Measurements from ENCODE around the gene BLZF1.

The BLZF1 gene

GRCh38 chr1:169361281-169361680 lies 6.7 kb upstream of the BLZF1 start:
- Histone ChIP-seq H3K9me3 (ENCODE audit: control insufficient read depth, insufficient read depth, low read depth, low read length) (peaks cover 7% of the 10 kb centered on the region; the same call in 1 of the 2 replicates), H3K4me1 (ENCODE audit: control insufficient read depth, insufficient read depth, low read length) (no peaks in the 10 kb centered on the region), H3K36me3 (ENCODE audit: control insufficient read depth, insufficient read depth, low read length) (no peaks in the 10 kb centered on the region), H3K9ac (ENCODE audit: low read length) (no peak overlapping the region), H3K27me3 (ENCODE audit: control insufficient read depth, insufficient read depth, low read length) (no peaks in the 10 kb centered on the region), H3K4me3 (ENCODE audit: low read depth, low read length) (no peak overlapping the region), H3K27ac (ENCODE audit: low read depth, low read length) (no peak overlapping the region)

GRCh38 chr1:169363046-169363730 lies 4.8 kb upstream of the BLZF1 start:
- no peak overlapping the region for H3K4me3 ChIP-seq (ENCODE audit: low read depth, low read length)
- no peak overlapping the region for H3K27ac ChIP-seq (ENCODE audit: low read depth, low read length)

GRCh38 chr1:169364948-169365347 lies 3.0 kb upstream of the BLZF1 start:
- peaks cover 3% of the 10 kb centered on the region; the same call in 1 of the 2 replicates for H3K4me1 ChIP-seq (ENCODE audit: control insufficient read depth, insufficient read depth, low read length)
- 0 out of 2 replicates have a peak, but pooled peaks cover 1% of the 10 kb centered on the region for H3K36me3 ChIP-seq (ENCODE audit: control insufficient read depth, insufficient read depth, low read length)
- H3K9me3 ChIP-seq (ENCODE audit: control insufficient read depth, insufficient read depth, low read depth, low read length) = peaks cover 7% of the 10 kb centered on the region; the same call in 1 of the 2 replicates
- no peak overlapping the region for H3K4me3 ChIP-seq (ENCODE audit: low read depth, low read length)
- no peaks in the 10 kb centered on the region for H3K27me3 ChIP-seq (ENCODE audit: control insufficient read depth, insufficient read depth, low read length)
- no peak overlapping the region for H3K9ac ChIP-seq (ENCODE audit: low read length)
- H3K27ac ChIP-seq (ENCODE audit: low read depth, low read length) = no peak overlapping the region

More at GRCh38 chr1:169363046-169363730, 4.8 kb upstream of the BLZF1 start:
- peaks cover 7% of the 10 kb centered on the region; the same call in 1 of the 2 replicates for H3K9me3 ChIP-seq (ENCODE audit: control insufficient read depth, insufficient read depth, low read depth, low read length)
- no peak overlapping the region for H3K9ac ChIP-seq (ENCODE audit: low read length)
- H3K27me3 ChIP-seq (ENCODE audit: control insufficient read depth, insufficient read depth, low read length) = no peaks in the 10 kb centered on the region
- H3K36me3 ChIP-seq (ENCODE audit: control insufficient read depth, insufficient read depth, low read length) = no peaks in the 10 kb centered on the region
- H3K4me1 ChIP-seq (ENCODE audit: control insufficient read depth, insufficient read depth, low read length) = no peaks in the 10 kb centered on the region

GRCh38 chr1:169367096-169367685 lies 804 bp upstream of the BLZF1 start:
- Histone ChIP-seq H3K4me3 (ENCODE audit: low read depth, low read length) (peak overlapping the region; percentile 84), H3K4me1 (ENCODE audit: control insufficient read depth, insufficient read depth, low read length) (peaks cover 3% of the 10 kb centered on the region; the same call in 1 of the 2 replicates), H3K9me3 (ENCODE audit: control insufficient read depth, insufficient read depth, low read depth, low read length) (peaks cover 7% of the 10 kb centered on the region; the same call in 1 of the 2 replicates), H3K9ac (ENCODE audit: low read length) (peak overlapping the region; percentile 88), H3K36me3 (ENCODE audit: control insufficient read depth, insufficient read depth, low read length) (peaks cover 14% of the 10 kb centered on the region; the same call in 1 of the 2 replicates), H3K27me3 (ENCODE audit: control insufficient read depth, insufficient read depth, low read length) (no peaks in the 10 kb centered on the region), H3K27ac (ENCODE audit: low read depth, low read length) (no peak overlapping the region)

GRCh38 chr1:169368406-169368769 lies 393 bp downstream of the BLZF1 start:
- peak overlapping the region; percentile 86; the same call in 1 of the 2 replicates for H3K27ac ChIP-seq (ENCODE audit: low read depth, low read length)
- H3K27me3 ChIP-seq (ENCODE audit: control insufficient read depth, insufficient read depth, low read length) = no peaks in the 10 kb centered on the region
- peak overlapping the region; percentile 84 for H3K4me3 ChIP-seq (ENCODE audit: low read depth, low read length)
- peaks cover 17% of the 10 kb centered on the region; the same call in 1 of the 2 replicates for H3K36me3 ChIP-seq (ENCODE audit: control insufficient read depth, insufficient read depth, low read length)
- H3K9me3 ChIP-seq (ENCODE audit: control insufficient read depth, insufficient read depth, low read depth, low read length) = peaks cover 7% of the 10 kb centered on the region; the same call in 1 of the 2 replicates
- H3K9ac ChIP-seq (ENCODE audit: low read length) = peak overlapping the region; percentile 88
- H3K4me1 ChIP-seq (ENCODE audit: control insufficient read depth, insufficient read depth, low read length) = peaks cover 3% of the 10 kb centered on the region; the same call in 1 of the 2 replicates

- Histone ChIP-seq H3K36me3 (ENCODE audit: control insufficient read depth, insufficient read depth, low read length) (peaks cover 19% of the 10 kb centered on the region; the same call in 1 of the 2 replicates), H3K4me3 (ENCODE audit: low read depth, low read length) (no peak overlapping the region), H3K27me3 (ENCODE audit: control insufficient read depth, insufficient read depth, low read length) (no peaks in the 10 kb centered on the region), H3K27ac (ENCODE audit: low read depth, low read length) (no peak overlapping the region), H3K9me3 (ENCODE audit: control insufficient read depth, insufficient read depth, low read depth, low read length) (no peaks in the 10 kb centered on the region), H3K4me1 (ENCODE audit: control insufficient read depth, insufficient read depth, low read length) (peaks cover 3% of the 10 kb centered on the region; the same call in 1 of the 2 replicates), H3K9ac (ENCODE audit: low read length) (no peak overlapping the region)
These were observed 3.4 kb downstream of the BLZF1 start for GRCh38 chr1:169371404-169371803.

- Histone ChIP-seq H3K36me3 (ENCODE audit: control insufficient read depth, insufficient read depth, low read length) (peaks cover 53% of the 10 kb centered on the region), H3K4me1 (ENCODE audit: control insufficient read depth, insufficient read depth, low read length) (no peaks in the 10 kb centered on the region), H3K4me3 (ENCODE audit: low read depth, low read length) (no peak overlapping the region), H3K9me3 (ENCODE audit: control insufficient read depth, insufficient read depth, low read depth, low read length) (no peaks in the 10 kb centered on the region), H3K9ac (ENCODE audit: low read length) (no peak overlapping the region), H3K27me3 (ENCODE audit: control insufficient read depth, insufficient read depth, low read length) (no peaks in the 10 kb centered on the region), H3K27ac (ENCODE audit: low read depth, low read length) (no peak overlapping the region)
These were observed 13.2 kb downstream of the BLZF1 start for GRCh38 chr1:169381162-169381561.

GRCh38 chr1:169383449-169383848 lies 15.5 kb downstream of the BLZF1 start:
- H3K9ac ChIP-seq (ENCODE audit: low read length) = no peak overlapping the region
- H3K27ac ChIP-seq (ENCODE audit: low read depth, low read length) = no peak overlapping the region
- H3K4me1 ChIP-seq (ENCODE audit: control insufficient read depth, insufficient read depth, low read length) = no peaks in the 10 kb centered on the region
- no peak overlapping the region for H3K4me3 ChIP-seq (ENCODE audit: low read depth, low read length)
- no peaks in the 10 kb centered on the region for H3K9me3 ChIP-seq (ENCODE audit: control insufficient read depth, insufficient read depth, low read depth, low read length)
- no peaks in the 10 kb centered on the region for H3K27me3 ChIP-seq (ENCODE audit: control insufficient read depth, insufficient read depth, low read length)
- H3K36me3 ChIP-seq (ENCODE audit: control insufficient read depth, insufficient read depth, low read length) = peaks cover 50% of the 10 kb centered on the region

GRCh38 chr1:169387399-169387798 lies 19.4 kb downstream of the BLZF1 start:
- Histone ChIP-seq H3K4me1 (ENCODE audit: control insufficient read depth, insufficient read depth, low read length) (0 out of 2 replicates have a peak, but pooled peaks cover 2% of the 10 kb centered on the region), H3K9me3 (ENCODE audit: control insufficient read depth, insufficient read depth, low read depth, low read length) (no peaks in the 10 kb centered on the region), H3K27me3 (ENCODE audit: control insufficient read depth, insufficient read depth, low read length) (no peaks in the 10 kb centered on the region), H3K27ac (ENCODE audit: low read depth, low read length) (no peak overlapping the region), H3K4me3 (ENCODE audit: low read depth, low read length) (no peak overlapping the region), H3K36me3 (ENCODE audit: control insufficient read depth, insufficient read depth, low read length) (peaks cover 45% of the 10 kb centered on the region), H3K9ac (ENCODE audit: low read length) (no peak overlapping the region)

GRCh38 chr1:169390303-169390702 lies 22.3 kb downstream of the BLZF1 start:
- 0 out of 2 replicates have a peak, but pooled peaks cover 3% of the 10 kb centered on the region for H3K4me1 ChIP-seq (ENCODE audit: control insufficient read depth, insufficient read depth, low read length)
- peaks cover 35% of the 10 kb centered on the region for H3K36me3 ChIP-seq (ENCODE audit: control insufficient read depth, insufficient read depth, low read length)
- H3K4me3 ChIP-seq (ENCODE audit: low read depth, low read length) = no peak overlapping the region
- no peak overlapping the region for H3K27ac ChIP-seq (ENCODE audit: low read depth, low read length)
- H3K9ac ChIP-seq (ENCODE audit: low read length) = no peak overlapping the region
- H3K27me3 ChIP-seq (ENCODE audit: control insufficient read depth, insufficient read depth, low read length) = no peaks in the 10 kb centered on the region
- H3K9me3 ChIP-seq (ENCODE audit: control insufficient read depth, insufficient read depth, low read depth, low read length) = no peaks in the 10 kb centered on the region

GRCh38 chr1:169392406-169392805 lies 24.4 kb downstream of the BLZF1 start:
- 0 out of 2 replicates have a peak, but pooled peaks cover 3% of the 10 kb centered on the region for H3K4me1 ChIP-seq (ENCODE audit: control insufficient read depth, insufficient read depth, low read length)
- H3K27me3 ChIP-seq (ENCODE audit: control insufficient read depth, insufficient read depth, low read length) = no peaks in the 10 kb centered on the region
- H3K36me3 ChIP-seq (ENCODE audit: control insufficient read depth, insufficient read depth, low read length) = peaks cover 24% of the 10 kb centered on the region
- H3K4me3 ChIP-seq (ENCODE audit: low read depth, low read length) = no peak overlapping the region
- H3K9me3 ChIP-seq (ENCODE audit: control insufficient read depth, insufficient read depth, low read depth, low read length) = no peaks in the 10 kb centered on the region
- no peak overlapping the region for H3K9ac ChIP-seq (ENCODE audit: low read length)
- H3K27ac ChIP-seq (ENCODE audit: low read depth, low read length) = no peak overlapping the region

Data from HUES6 (cell line).